Astrocyte (in vitro differentiated cells and primary cell): Measurements from ENCODE around the gene CERT1. TPM values are rescaled to one million over a fixed set of nuclear protein-coding genes. Genes with fewer than 3 reads are reported as not detected.

Source experiments
- DNase-seq: peaks from one replicate; pipeline ENCODE4 v3.0.0-alpha.2; 2010; ENCODE audit warnings: low read depth
- FAIRE-seq: peaks from 2 replicates; lab custom pipeline; 2011; peaks lifted over from hg19 to GRCh38; lab: Jason Lieb, UNC
- H2AFZ ChIP-seq: 2 replicates; pipeline ENCODE4 v1.6.0; 2012; ENCODE audit warnings: low read depth, low read length, inconsistent platforms
- H3K27ac ChIP-seq: 2 replicates; pipeline ENCODE4 v1.5.1; 2011; ENCODE audit warnings: low read depth, low read length, inconsistent platforms
- H3K27me3 ChIP-seq: 2 replicates; pipeline ENCODE4 v1.6.0; 2011; ENCODE audit warnings: low read length, inconsistent platforms; ENCODE audit not compliant: insufficient read depth
- H3K36me3 ChIP-seq: 2 replicates; pipeline ENCODE4 v1.5.1; 2011; ENCODE audit warnings: low read length, inconsistent platforms; ENCODE audit not compliant: insufficient read depth
- H3K4me1 ChIP-seq: 2 replicates; pipeline ENCODE4 v1.5.1; 2011; ENCODE audit warnings: low read length, inconsistent platforms; ENCODE audit not compliant: insufficient read depth
- H3K4me2 ChIP-seq: 2 replicates; pipeline ENCODE4 v1.6.0; 2012; ENCODE audit warnings: low read length, inconsistent platforms
- H3K4me3 ChIP-seq: 2 replicates; pipeline ENCODE4 v1.5.1; 2011; ENCODE audit warnings: low read depth, mild to moderate bottlenecking, low read length, inconsistent platforms; ENCODE audit not compliant: insufficient read depth
- H3K79me2 ChIP-seq: 2 replicates; pipeline ENCODE4 v1.6.0; 2012; ENCODE audit warnings: mild to moderate bottlenecking, low read length, inconsistent platforms; ENCODE audit not compliant: insufficient read depth
- H3K9ac ChIP-seq: 2 replicates; pipeline ENCODE4 v1.6.0; 2012; ENCODE audit warnings: mild to moderate bottlenecking, low read length, inconsistent platforms
- H3K9me3 ChIP-seq: 2 replicates; pipeline ENCODE4 v1.5.1; 2012; ENCODE audit warnings: low read depth, mild to moderate bottlenecking, low read length, inconsistent platforms; ENCODE audit not compliant: insufficient read depth
- H4K20me1 ChIP-seq: 2 replicates; pipeline ENCODE4 v1.6.0; 2012; ENCODE audit warnings: low read length, inconsistent platforms; ENCODE audit not compliant: insufficient read depth
- H3K27ac Mint-ChIP-seq: one replicate; pipeline ENCODE4 v1.8.0; 2021; ENCODE audit warnings: mild to moderate bottlenecking, mixed read lengths; ENCODE audit not compliant: unreplicated experiment
- H3K27me3 Mint-ChIP-seq: one replicate; pipeline ENCODE4 v1.8.0; 2021; ENCODE audit warnings: low read depth, mixed read lengths; ENCODE audit not compliant: unreplicated experiment
- H3K36me3 Mint-ChIP-seq: one replicate; pipeline ENCODE4 v1.8.0; 2021; ENCODE audit warnings: low read depth, mixed read lengths; ENCODE audit not compliant: unreplicated experiment
- H3K4me1 Mint-ChIP-seq: one replicate; pipeline ENCODE4 v1.8.0; 2021; ENCODE audit warnings: low read depth, mixed read lengths; ENCODE audit not compliant: unreplicated experiment
- H3K4me3 Mint-ChIP-seq: one replicate; pipeline ENCODE4 v1.8.0; 2021; ENCODE audit warnings: mild to moderate bottlenecking, moderate library complexity, mixed read lengths; ENCODE audit not compliant: unreplicated experiment
- H3K9me3 Mint-ChIP-seq: one replicate; pipeline ENCODE4 v1.8.0; 2021; ENCODE audit warnings: mild to moderate bottlenecking, mixed read lengths; ENCODE audit not compliant: unreplicated experiment
- EZH2 ChIP-seq: IDR thresholded peaks from 2 replicates; pipeline ENCODE4 v1.6.1; 2012; ENCODE audit warnings: mild to moderate bottlenecking, low read length, inconsistent platforms; ENCODE audit not compliant: insufficient read depth
- total RNA-seq: library from RNA; stranded (reverse); gene quantifications from 2 replicates; pipeline ENCODE4 v1.2.1, GENCODE V29; 2021
- TF ChIP-seq, protein P1 (sequence below): IDR thresholded peaks from 2 replicates; pipeline ENCODE4 v1.5.1; 2011; ENCODE audit warnings: low read depth, mild to moderate bottlenecking, inconsistent platforms, low read length, moderate library complexity; ENCODE audit not compliant: insufficient read depth

Gene CERT1
- total RNA-seq, 1 donor from 2014 or later, result 29.6 TPM

DNA sequence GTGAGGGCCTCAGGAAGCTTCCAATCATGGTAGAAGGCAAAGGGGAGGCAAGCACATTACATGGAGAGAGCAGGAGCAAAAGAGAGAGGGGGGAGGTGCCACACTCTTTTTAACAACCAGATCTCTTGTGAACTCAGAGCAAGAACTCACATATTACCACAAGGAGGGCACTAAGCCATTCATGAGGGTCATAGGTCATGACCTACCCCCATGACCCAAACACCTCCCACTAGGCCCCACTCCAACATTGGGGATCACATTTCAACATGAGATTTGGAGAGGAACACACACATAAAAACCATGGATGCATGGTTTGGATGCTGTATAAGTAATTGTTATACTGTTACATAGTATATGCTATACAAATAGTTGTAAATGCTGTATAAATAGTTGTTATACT is 17.8 kb upstream of the CERT1 start:
- H3K36me3 Mint-ChIP-seq, result peaks cover 13% of the 10 kb centered on the region
- no peak overlapping the region for H3K27ac Mint-ChIP-seq
- Histone ChIP-seq H4K20me1 (peaks cover 9% of the 10 kb centered on the region), H3K36me3 (no peaks in the 10 kb centered on the region), H2AFZ (no peak overlapping the region), H3K9ac (no peak overlapping the region), H3K79me2 (peaks cover 77% of the 10 kb centered on the region), H3K4me2 (no peak overlapping the region), H3K9me3 (peaks cover 3% of the 10 kb centered on the region), H3K4me1 (no peaks in the 10 kb centered on the region), H3K27ac (no peak overlapping the region), H3K4me3 (no peak overlapping the region), H3K27me3 (no peaks in the 10 kb centered on the region)
- no peak for TF ChIP-seq EZH2
- TF ChIP-seq, protein P1, sequence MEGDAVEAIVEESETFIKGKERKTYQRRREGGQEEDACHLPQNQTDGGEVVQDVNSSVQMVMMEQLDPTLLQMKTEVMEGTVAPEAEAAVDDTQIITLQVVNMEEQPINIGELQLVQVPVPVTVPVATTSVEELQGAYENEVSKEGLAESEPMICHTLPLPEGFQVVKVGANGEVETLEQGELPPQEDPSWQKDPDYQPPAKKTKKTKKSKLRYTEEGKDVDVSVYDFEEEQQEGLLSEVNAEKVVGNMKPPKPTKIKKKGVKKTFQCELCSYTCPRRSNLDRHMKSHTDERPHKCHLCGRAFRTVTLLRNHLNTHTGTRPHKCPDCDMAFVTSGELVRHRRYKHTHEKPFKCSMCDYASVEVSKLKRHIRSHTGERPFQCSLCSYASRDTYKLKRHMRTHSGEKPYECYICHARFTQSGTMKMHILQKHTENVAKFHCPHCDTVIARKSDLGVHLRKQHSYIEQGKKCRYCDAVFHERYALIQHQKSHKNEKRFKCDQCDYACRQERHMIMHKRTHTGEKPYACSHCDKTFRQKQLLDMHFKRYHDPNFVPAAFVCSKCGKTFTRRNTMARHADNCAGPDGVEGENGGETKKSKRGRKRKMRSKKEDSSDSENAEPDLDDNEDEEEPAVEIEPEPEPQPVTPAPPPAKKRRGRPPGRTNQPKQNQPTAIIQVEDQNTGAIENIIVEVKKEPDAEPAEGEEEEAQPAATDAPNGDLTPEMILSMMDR, result no peak
- peaks cover 9% of the 10 kb centered on the region for H3K4me1 Mint-ChIP-seq
- peaks cover 16% of the 10 kb centered on the region for H3K9me3 Mint-ChIP-seq
- DNase-seq, result no peak
- no peak for FAIRE-seq
- no peaks in the 10 kb centered on the region for H3K27me3 Mint-ChIP-seq
- no peak overlapping the region for H3K4me3 Mint-ChIP-seq

DNA sequence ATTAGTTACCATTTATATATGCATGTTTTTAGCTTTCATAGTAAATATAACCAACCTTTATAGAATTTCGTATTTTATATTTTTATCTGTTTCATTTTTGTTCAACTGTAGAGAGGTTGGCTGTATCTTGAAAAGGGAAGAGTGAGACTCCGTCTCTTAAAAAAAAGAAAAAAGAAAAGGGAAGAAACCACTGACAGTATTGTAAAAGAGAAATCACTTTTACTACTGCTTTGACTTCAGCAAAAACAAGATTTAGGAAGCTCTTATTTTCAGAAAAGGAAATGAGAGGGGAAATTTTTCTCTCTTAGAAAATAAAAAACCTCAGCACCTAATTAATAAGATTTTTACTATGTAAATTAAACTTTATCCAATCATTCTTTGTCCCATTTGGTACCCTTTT is 14.6 kb upstream of the CERT1 start:
- Mint-ChIP-seq H3K36me3 (peaks cover 17% of the 10 kb centered on the region), H3K27ac (no peak overlapping the region), H3K9me3 (peaks cover 5% of the 10 kb centered on the region), H3K4me1 (peaks cover 21% of the 10 kb centered on the region), H3K4me3 (no peak overlapping the region), H3K27me3 (no peaks in the 10 kb centered on the region)
- H3K79me2 ChIP-seq, result peaks cover 84% of the 10 kb centered on the region
- H3K4me1 ChIP-seq, result peaks cover 3% of the 10 kb centered on the region
- no peak overlapping the region for H3K4me3 ChIP-seq
- no peak for TF ChIP-seq EZH2
- TF ChIP-seq, protein P1, result no peak
- H2AFZ ChIP-seq, result no peak overlapping the region
- H3K9ac ChIP-seq, result no peak overlapping the region
- FAIRE-seq (no peak), DNase-seq (no peak)
- H3K27me3 ChIP-seq, result no peaks in the 10 kb centered on the region
- H3K9me3 ChIP-seq, result no peaks in the 10 kb centered on the region
- peaks cover 18% of the 10 kb centered on the region for H4K20me1 ChIP-seq
- H3K27ac ChIP-seq, result no peak overlapping the region
- H3K36me3 ChIP-seq, result no peaks in the 10 kb centered on the region
- no peak overlapping the region for H3K4me2 ChIP-seq

DNA sequence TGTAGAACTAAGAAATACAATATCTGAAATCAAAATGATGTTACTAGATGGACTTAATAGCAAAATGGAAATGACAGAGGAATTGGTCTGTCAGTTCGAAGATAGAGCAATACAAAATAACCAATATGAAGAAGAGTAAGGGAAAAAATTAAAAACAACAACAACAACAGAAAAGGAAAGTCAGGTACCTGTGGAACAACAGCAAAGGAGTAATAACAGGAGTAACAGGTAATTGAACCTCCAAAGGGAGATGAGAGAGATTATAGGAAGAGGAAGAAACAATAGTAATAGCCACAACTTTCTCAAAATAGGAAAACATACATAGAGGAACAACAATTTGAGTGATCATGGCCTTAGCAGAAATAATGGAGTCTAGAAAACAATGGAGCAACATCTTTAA is 13.9 kb upstream of the CERT1 start:
- TF ChIP-seq EZH2, result no peak
- TF ChIP-seq, protein P1, result no peak
- FAIRE-seq, result no peak

More for the DNA sequence above, 13.9 kb upstream of the CERT1 start:
- Mint-ChIP-seq H3K36me3 (peaks cover 18% of the 10 kb centered on the region), H3K4me3 (no peak overlapping the region), H3K4me1 (peaks cover 20% of the 10 kb centered on the region), H3K27me3 (no peaks in the 10 kb centered on the region), H3K9me3 (peaks cover 6% of the 10 kb centered on the region), H3K27ac (no peak overlapping the region)
- DNase-seq, result no peak
- peaks cover 24% of the 10 kb centered on the region for H4K20me1 ChIP-seq
- no peak overlapping the region for H3K9ac ChIP-seq
- H3K4me1 ChIP-seq, result peaks cover 3% of the 10 kb centered on the region
- no peak overlapping the region for H3K4me3 ChIP-seq
- H3K79me2 ChIP-seq, result peaks cover 85% of the 10 kb centered on the region
- H3K36me3 ChIP-seq, result no peaks in the 10 kb centered on the region
- H3K9me3 ChIP-seq, result no peaks in the 10 kb centered on the region
- H3K4me2 ChIP-seq, result no peak overlapping the region
- H2AFZ ChIP-seq, result no peak overlapping the region
- no peaks in the 10 kb centered on the region for H3K27me3 ChIP-seq
- H3K27ac ChIP-seq, result no peak overlapping the region
